ENCODE data around the gene CDKN3. TPM values are rescaled to one million over a fixed set of nuclear protein-coding genes. Genes with fewer than 3 reads are reported as not detected.

CDKN3 gene, protein sequence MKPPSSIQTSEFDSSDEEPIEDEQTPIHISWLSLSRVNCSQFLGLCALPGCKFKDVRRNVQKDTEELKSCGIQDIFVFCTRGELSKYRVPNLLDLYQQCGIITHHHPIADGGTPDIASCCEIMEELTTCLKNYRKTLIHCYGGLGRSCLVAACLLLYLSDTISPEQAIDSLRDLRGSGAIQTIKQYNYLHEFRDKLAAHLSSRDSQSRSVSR
- polyA plus RNA-seq (2013): 6.4 TPM

GRCh38 chr14:54396493-54397335 is at the start of gene CDKN3:
TSS of gene CDKN3 (plus strand) at chr14:54397007. CDS start at chr14:54397069, 62 bp downstream.
- ChIA-PET POLR2A (interaction anchor here (0.5 kb wide), 1 partner anchor 89 kb away, joined by 4 read pairs; no protein-coding TSS in a partner anchor), CTCF (interaction anchor here (1.0 to 4.2 kb wide), 3 partner anchors 15 to 44 kb away, joined by 3 to 16 read pairs (median 3); partner anchors contain the start of gene CNIH1)
- Histone ChIP-seq H3K27me3 (replicated peaks in 2 of 5; ENCODE audit: control insufficient read depth in 4 of 5, insufficient read depth in 5 of 5, low read length in 4 of 5) (no peaks in the 10 kb centered on the region), H3K9me3 (ENCODE audit: control extremely low read depth in 1 of 5, control insufficient read depth in 4 of 5, insufficient read depth in 2 of 5, low read depth in 1 of 5, low read length in 4 of 5) (no peaks in the 10 kb centered on the region), H3K4me1 (ENCODE audit: control extremely low read depth in 1 of 4, control insufficient read depth in 4 of 4, insufficient read depth in 4 of 4, low read length in 3 of 4) (peaks cover 1 to 29% (median 21%) of the 10 kb centered on the region in 4 experiments), H3K27ac (ENCODE audit: insufficient read depth in 1 of 2, low read depth in 1 of 2, low read length in 2 of 2, poor library complexity in 1 of 2, severe bottlenecking in 2 of 2) (peak within 1 kb of the TSS; percentile 33 to 70), H3K4me3 (ENCODE audit: control insufficient read depth in 1 of 7, extremely low read depth in 1 of 7, insufficient read depth in 4 of 7, low read depth in 2 of 7, low read length in 6 of 7) (peak within 1 kb of the TSS; percentile 68 to 94 (median 83)), H3K36me3 (ENCODE audit: control insufficient read depth in 4 of 4, insufficient read depth in 4 of 4, low read length in 3 of 4) (peaks cover 0 to 5% (median under 1%) of the 10 kb centered on the region in 4 experiments)
- DNase-seq: peak; percentile 99
- WGBS (ENCODE audit: insufficient coverage): under 1% methylated on average over 62 of the region's 76 CpGs

DNA sequence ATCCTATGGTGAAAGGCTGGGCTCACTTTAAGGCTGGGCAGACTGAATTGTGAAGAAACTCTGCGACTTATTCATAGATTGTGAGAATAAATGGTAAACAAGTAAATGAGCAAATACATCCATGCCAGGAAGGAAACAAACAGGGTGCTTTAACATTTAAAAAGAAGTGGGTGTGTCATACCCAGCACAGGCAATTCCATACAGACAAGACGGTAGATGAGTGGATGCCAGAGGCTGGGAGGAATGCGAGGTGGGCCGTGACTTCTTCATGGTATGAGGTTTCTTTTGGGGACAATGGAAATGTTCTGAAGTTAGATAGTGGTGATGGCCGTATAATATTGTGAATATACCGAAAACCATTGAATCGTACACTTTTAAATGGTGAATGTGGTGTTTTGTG is 49.8 kb upstream of the CDKN3 start:
- 98% methylated on average over 4 of the region's 7 CpGs for WGBS (ENCODE audit: insufficient coverage)
- H3K9me3 ChIP-seq (ENCODE audit: control extremely low read depth in 1 of 5, control insufficient read depth in 4 of 5, insufficient read depth in 2 of 5, low read depth in 1 of 5, low read length in 4 of 5): peaks cover 0 to 2% (median 0%) of the 10 kb centered on the region in 5 experiments
- ChIA-PET CTCF (interaction anchor here (1.0 to 4.6 kb wide), 10 partner anchors 8 to 935 kb away, joined by 3 to 40 read pairs (median 4); no protein-coding TSS in a partner anchor), POLR2A (no interaction called here)
- no peaks in the 10 kb centered on the region for H3K36me3 ChIP-seq (ENCODE audit: control insufficient read depth in 4 of 4, insufficient read depth in 4 of 4, low read length in 3 of 4)
- H3K27ac ChIP-seq (ENCODE audit: insufficient read depth in 1 of 2, low read depth in 1 of 2, low read length in 2 of 2, poor library complexity in 1 of 2, severe bottlenecking in 2 of 2): no peak overlapping the region
- H3K4me1 ChIP-seq (ENCODE audit: control extremely low read depth in 1 of 4, control insufficient read depth in 4 of 4, insufficient read depth in 4 of 4, low read length in 3 of 4): peaks cover 0 to 5% (median 3%) of the 10 kb centered on the region in 4 experiments
- peaks cover 0 to 13% (median 5%) of the 10 kb centered on the region in 5 experiments for H3K27me3 ChIP-seq (replicated peaks in 2 of 5; ENCODE audit: control insufficient read depth in 4 of 5, insufficient read depth in 5 of 5, low read length in 4 of 5)
- H3K4me3 ChIP-seq (ENCODE audit: control insufficient read depth in 1 of 7, extremely low read depth in 1 of 7, insufficient read depth in 4 of 7, low read depth in 2 of 7, low read length in 6 of 7): no peak overlapping the region
- DNase-seq: no peak

DNA sequence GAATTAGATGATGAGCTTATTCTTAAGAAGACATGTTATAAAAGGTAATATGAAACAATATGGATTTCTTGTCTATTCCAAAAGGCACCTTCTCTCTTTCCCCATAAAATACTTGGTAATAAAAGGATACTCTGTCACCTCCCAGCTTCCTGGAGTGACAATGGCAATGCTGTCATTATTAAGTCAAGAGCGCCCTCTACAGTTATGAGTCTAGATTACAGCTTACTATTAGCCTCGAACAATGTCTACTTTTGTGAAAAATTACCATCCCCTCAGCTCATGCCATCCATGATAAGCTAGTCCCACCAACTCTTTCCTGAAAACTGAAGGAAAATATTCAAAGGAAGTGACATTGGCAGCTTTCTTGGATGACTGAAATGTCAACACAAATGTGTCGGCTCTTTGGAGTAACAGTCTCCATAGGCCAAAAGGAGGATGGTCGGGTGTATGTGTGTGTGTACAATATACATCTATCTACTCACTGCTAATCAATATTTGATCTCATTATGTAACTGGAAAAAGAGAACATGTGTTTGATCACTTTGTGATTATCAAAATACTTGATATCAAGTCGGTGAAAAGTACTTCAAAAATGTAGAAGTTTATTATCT is 48.7 kb upstream of the CDKN3 start:
- no peaks in the 10 kb centered on the region for H3K36me3 ChIP-seq (ENCODE audit: control insufficient read depth in 4 of 4, insufficient read depth in 4 of 4, low read length in 3 of 4)
- POLR2A ChIA-PET: no interaction called here
- no peak overlapping the region for H3K4me3 ChIP-seq (ENCODE audit: control insufficient read depth in 1 of 7, extremely low read depth in 1 of 7, insufficient read depth in 4 of 7, low read depth in 2 of 7, low read length in 6 of 7)
- H3K27ac ChIP-seq (ENCODE audit: insufficient read depth in 1 of 2, low read depth in 1 of 2, low read length in 2 of 2, poor library complexity in 1 of 2, severe bottlenecking in 2 of 2): no peak overlapping the region
- peaks cover 0 to 8% (median 3%) of the 10 kb centered on the region in 4 experiments for H3K4me1 ChIP-seq (ENCODE audit: control extremely low read depth in 1 of 4, control insufficient read depth in 4 of 4, insufficient read depth in 4 of 4, low read length in 3 of 4)
- DNase-seq: peak; percentile 36 to 66 (median 59)
- WGBS (ENCODE audit: insufficient coverage): no CpG with 5 or more reads among the region's 5 CpGs
- H3K27me3 ChIP-seq (replicated peaks in 2 of 5; ENCODE audit: control insufficient read depth in 4 of 5, insufficient read depth in 5 of 5, low read length in 4 of 5): peaks cover 0 to 13% (median 5%) of the 10 kb centered on the region in 5 experiments
- H3K9me3 ChIP-seq (ENCODE audit: control extremely low read depth in 1 of 5, control insufficient read depth in 4 of 5, insufficient read depth in 2 of 5, low read depth in 1 of 5, low read length in 4 of 5): peaks cover 0 to 2% (median 0%) of the 10 kb centered on the region in 5 experiments
- CTCF ChIA-PET: interaction anchor here (1.0 to 4.6 kb wide), 18 partner anchors 9 to 1053 kb away, joined by 3 to 40 read pairs (median 4); no protein-coding TSS in a partner anchor

GRCh38 chr14:54348923-54349620 is 47.7 kb upstream of the CDKN3 start:
- DNase-seq: no peak
- WGBS (ENCODE audit: insufficient coverage): 63% methylated on average over 22 of the region's 24 CpGs
- Histone ChIP-seq H3K27ac (ENCODE audit: insufficient read depth in 1 of 2, low read depth in 1 of 2, low read length in 2 of 2, poor library complexity in 1 of 2, severe bottlenecking in 2 of 2) (no peak overlapping the region), H3K4me3 (ENCODE audit: control insufficient read depth in 1 of 7, extremely low read depth in 1 of 7, insufficient read depth in 4 of 7, low read depth in 2 of 7, low read length in 6 of 7) (no peak overlapping the region), H3K9me3 (ENCODE audit: control extremely low read depth in 1 of 5, control insufficient read depth in 4 of 5, insufficient read depth in 2 of 5, low read depth in 1 of 5, low read length in 4 of 5) (peaks cover 0 to 4% (median 0%) of the 10 kb centered on the region in 5 experiments), H3K4me1 (ENCODE audit: control extremely low read depth in 1 of 4, control insufficient read depth in 4 of 4, insufficient read depth in 4 of 4, low read length in 3 of 4) (peaks cover 0 to 12% (median 3%) of the 10 kb centered on the region in 4 experiments), H3K27me3 (replicated peaks in 2 of 5; ENCODE audit: control insufficient read depth in 4 of 5, insufficient read depth in 5 of 5, low read length in 4 of 5) (peaks cover 0 to 13% (median 5%) of the 10 kb centered on the region in 5 experiments), H3K36me3 (ENCODE audit: control insufficient read depth in 4 of 4, insufficient read depth in 4 of 4, low read length in 3 of 4) (no peaks in the 10 kb centered on the region)
- ChIA-PET CTCF (interaction anchor here (1.0 to 4.6 kb wide), 8 partner anchors 10 to 1054 kb away, joined by 3 to 40 read pairs (median 3); no protein-coding TSS in a partner anchor), POLR2A (no interaction called here)

- POLR2A ChIA-PET: interaction anchor here (0.6 kb wide), 1 partner anchor 147 kb away, joined by 3 read pairs; no protein-coding TSS in a partner anchor
- no peak for DNase-seq
- no peaks in the 10 kb centered on the region for H3K36me3 ChIP-seq (ENCODE audit: control insufficient read depth in 4 of 4, insufficient read depth in 4 of 4, low read length in 3 of 4)
- H3K27ac ChIP-seq (ENCODE audit: insufficient read depth in 1 of 2, low read depth in 1 of 2, low read length in 2 of 2, poor library complexity in 1 of 2, severe bottlenecking in 2 of 2): no peak overlapping the region
- H3K27me3 ChIP-seq (replicated peaks in 2 of 5; ENCODE audit: control insufficient read depth in 4 of 5, insufficient read depth in 5 of 5, low read length in 4 of 5): peaks cover 0 to 13% (median 5%) of the 10 kb centered on the region in 5 experiments
- no peak overlapping the region for H3K4me3 ChIP-seq (ENCODE audit: control insufficient read depth in 1 of 7, extremely low read depth in 1 of 7, insufficient read depth in 4 of 7, low read depth in 2 of 7, low read length in 6 of 7)
- CTCF ChIA-PET: interaction anchor here (1.0 to 4.6 kb wide), 4 partner anchors 9 to 939 kb away, joined by 3 to 40 read pairs (median 10); no protein-coding TSS in a partner anchor
- H3K9me3 ChIP-seq (ENCODE audit: control extremely low read depth in 1 of 5, control insufficient read depth in 4 of 5, insufficient read depth in 2 of 5, low read depth in 1 of 5, low read length in 4 of 5): peaks cover 0 to 7% (median 0%) of the 10 kb centered on the region in 5 experiments
- H3K4me1 ChIP-seq (ENCODE audit: control extremely low read depth in 1 of 4, control insufficient read depth in 4 of 4, insufficient read depth in 4 of 4, low read length in 3 of 4): peaks cover 0 to 11% (median 3%) of the 10 kb centered on the region in 4 experiments
- 86% methylated on average over 1 of the region's 2 CpGs for WGBS (ENCODE audit: insufficient coverage)
These were observed 47.1 kb upstream of the CDKN3 start for GRCh38 chr14:54349713-54350112.

- H3K4me3 ChIP-seq (ENCODE audit: control insufficient read depth in 1 of 7, extremely low read depth in 1 of 7, insufficient read depth in 4 of 7, low read depth in 2 of 7, low read length in 6 of 7): no peak overlapping the region
- 84% methylated on average over 2 of the region's 3 CpGs for WGBS (ENCODE audit: insufficient coverage)
- peaks cover 0 to 13% (median 5%) of the 10 kb centered on the region in 5 experiments for H3K27me3 ChIP-seq (replicated peaks in 2 of 5; ENCODE audit: control insufficient read depth in 4 of 5, insufficient read depth in 5 of 5, low read length in 4 of 5)
- no peak for DNase-seq
- H3K9me3 ChIP-seq (ENCODE audit: control extremely low read depth in 1 of 5, control insufficient read depth in 4 of 5, insufficient read depth in 2 of 5, low read depth in 1 of 5, low read length in 4 of 5): peaks cover 0 to 7% (median 0%) of the 10 kb centered on the region in 5 experiments
- ChIA-PET CTCF (interaction anchor here (1.5 to 4.6 kb wide), 3 partner anchors 9 to 812 kb away, joined by 3 to 40 read pairs (median 16); no protein-coding TSS in a partner anchor), POLR2A (interaction anchor here (0.6 kb wide), 2 partner anchors 147 to 1576 kb away, joined by 3 to 8 read pairs; no protein-coding TSS in a partner anchor)
- no peaks in the 10 kb centered on the region for H3K36me3 ChIP-seq (ENCODE audit: control insufficient read depth in 4 of 4, insufficient read depth in 4 of 4, low read length in 3 of 4)
- H3K4me1 ChIP-seq (ENCODE audit: control extremely low read depth in 1 of 4, control insufficient read depth in 4 of 4, insufficient read depth in 4 of 4, low read length in 3 of 4): peaks cover 0 to 11% (median 3%) of the 10 kb centered on the region in 4 experiments
- no peak overlapping the region for H3K27ac ChIP-seq (ENCODE audit: insufficient read depth in 1 of 2, low read depth in 1 of 2, low read length in 2 of 2, poor library complexity in 1 of 2, severe bottlenecking in 2 of 2)
These were observed 46.6 kb upstream of the CDKN3 start for GRCh38 chr14:54350203-54350602.

Measured in common myeloid progenitor, CD34-positive (primary cell).